Parathyroid adenoma (tissue), 2 donors: Measurements from ENCODE around the gene EFNA4.

Experiments
- H2AFZ ChIP-seq: fragments of 300-600 bp; sonication (generic); one replicate; pipeline ENCODE4 v1.7.0; 2017; ENCODE audit warnings: antibody characterized with exemption, mild to moderate bottlenecking
- H3K27ac ChIP-seq: fragments of 300-600 bp; sonication (generic); one replicate; pipeline ENCODE4 v1.7.0; 2017
- H3K27me3 ChIP-seq: fragments of 300-600 bp; sonication (generic); one replicate; pipeline ENCODE4 v1.7.0; 2017; ENCODE audit warnings: low read length; ENCODE audit not compliant: control insufficient read depth, insufficient read depth
- H3K36me3 ChIP-seq: fragments of 300-600 bp; sonication (generic); one replicate; pipeline ENCODE4 v1.7.0; 2017; ENCODE audit warnings: low read length; ENCODE audit not compliant: control insufficient read depth, insufficient read depth
- H3K4me1 ChIP-seq: fragments of 300-600 bp; sonication (generic); one replicate; pipeline ENCODE4 v1.7.0; 2017; ENCODE audit warnings: control low read depth
- H3K4me2 ChIP-seq: fragments of 300-600 bp; sonication (generic); one replicate; pipeline ENCODE4 v1.7.0; 2017; ENCODE audit warnings: low read length
- H3K4me3 ChIP-seq: fragments of 300-600 bp; sonication (generic); one replicate; pipeline ENCODE4 v1.7.0; 2017; ENCODE audit warnings: low read depth, low read length
- H3K79me2 ChIP-seq: fragments of 300-600 bp; sonication (generic); one replicate; pipeline ENCODE4 v1.7.0; 2017; ENCODE audit warnings: control low read depth
- H3K9ac ChIP-seq: fragments of 300-600 bp; sonication (generic); one replicate; pipeline ENCODE4 v1.7.0; 2017; ENCODE audit warnings: mild to moderate bottlenecking
- H3K9me3 ChIP-seq: fragments of 300-600 bp; sonication (generic); one replicate; pipeline ENCODE4 v1.7.0; 2017; ENCODE audit warnings: low read length; ENCODE audit not compliant: control insufficient read depth
- CTCF ChIP-seq: fragments of 300-600 bp; sonication (generic); IDR thresholded peaks from one replicate; pipeline ENCODE4 v1.7.0; 2017; ENCODE audit warnings: antibody characterized with exemption, mild to moderate bottlenecking
- donor health status: primary hyperparathyroidism.

Gene EFNA4

GRCh38 chr1:155037851-155038441 is 25.6 kb upstream of the EFNA4 start:
- no peak overlapping the region for H3K4me3 ChIP-seq
- no peak overlapping the region for H3K9ac ChIP-seq
- H3K27ac ChIP-seq: no peak overlapping the region
- no peaks in the 10 kb centered on the region for H3K4me1 ChIP-seq
- no peak overlapping the region for H2AFZ ChIP-seq
- no peaks in the 10 kb centered on the region for H3K9me3 ChIP-seq
- H3K4me2 ChIP-seq: no peak overlapping the region
- H3K36me3 ChIP-seq: no peaks in the 10 kb centered on the region
- no peaks in the 10 kb centered on the region for H3K27me3 ChIP-seq
- no peaks in the 10 kb centered on the region for H3K79me2 ChIP-seq
- no peak for TF ChIP-seq CTCF

GRCh38 chr1:155038602-155039307 is 24.8 kb upstream of the EFNA4 start:
- Histone ChIP-seq H3K36me3 (no peaks in the 10 kb centered on the region), H3K27me3 (no peaks in the 10 kb centered on the region), H3K4me1 (no peaks in the 10 kb centered on the region), H3K4me2 (no peak overlapping the region), H3K4me3 (no peak overlapping the region), H3K9me3 (no peaks in the 10 kb centered on the region), H2AFZ (no peak overlapping the region), H3K79me2 (no peaks in the 10 kb centered on the region), H3K9ac (no peak overlapping the region), H3K27ac (no peak overlapping the region)
- TF ChIP-seq CTCF: no peak

- Histone ChIP-seq H3K36me3 (no peaks in the 10 kb centered on the region), H3K79me2 (no peaks in the 10 kb centered on the region), H3K4me3 (no peak overlapping the region), H2AFZ (no peak overlapping the region), H3K9ac (no peak overlapping the region), H3K9me3 (no peaks in the 10 kb centered on the region), H3K4me2 (no peak overlapping the region), H3K4me1 (no peaks in the 10 kb centered on the region), H3K27me3 (no peaks in the 10 kb centered on the region), H3K27ac (no peak overlapping the region)
- no peak for TF ChIP-seq CTCF
Observed at GRCh38 chr1:155039308-155039669, 24.3 kb upstream of the EFNA4 start.

GRCh38 chr1:155040358-155041093 is 23.0 kb upstream of the EFNA4 start:
- Histone ChIP-seq H2AFZ (no peak overlapping the region), H3K36me3 (no peaks in the 10 kb centered on the region), H3K9ac (no peak overlapping the region), H3K4me1 (no peaks in the 10 kb centered on the region), H3K27me3 (no peaks in the 10 kb centered on the region), H3K4me3 (no peak overlapping the region), H3K27ac (no peak overlapping the region), H3K79me2 (no peaks in the 10 kb centered on the region), H3K9me3 (no peaks in the 10 kb centered on the region), H3K4me2 (no peak overlapping the region)
- TF ChIP-seq CTCF: no peak
